Activated CD8-positive, alpha-beta memory T cell treated with anti-CD3 and anti-CD28 coated beads, Interleukin-2, amount 50 U/mL, for 1 hour (primary cell): ENCODE measurements around the gene ADAM11.
"Not testable (repeated sequence)": the region's sequence is repeated elsewhere in the genome, so short reads cannot be mapped to it uniquely, and the experiment has no call there.

ENCODE experiments used
- DNase-seq: peaks from one replicate; pipeline ENCODE4 v3.0.0-alpha.2; 2020; ENCODE audit errors: extremely low read depth

The ADAM11 gene

DNA sequence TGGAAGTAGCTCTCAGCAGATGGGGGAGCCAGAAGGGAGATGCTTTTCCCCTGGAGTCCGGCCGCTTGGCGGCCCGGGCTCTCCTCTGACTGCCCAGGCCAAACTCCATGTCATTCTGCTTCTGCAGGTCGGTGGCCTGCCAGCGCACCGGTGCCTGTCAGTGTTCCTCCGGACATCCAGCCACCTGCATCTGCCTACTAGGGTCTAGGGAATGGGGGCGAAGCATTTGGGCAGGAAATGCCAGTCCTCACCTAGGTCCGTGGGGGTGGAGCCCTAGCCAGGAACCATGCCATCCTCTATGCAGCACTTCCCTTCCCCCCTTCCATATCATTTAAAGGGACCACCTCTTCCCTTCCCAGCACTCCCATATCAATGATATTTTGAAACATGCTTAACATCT is 37.1 kb downstream of the ADAM11 start:
- DNase-seq = no peak

DNA sequence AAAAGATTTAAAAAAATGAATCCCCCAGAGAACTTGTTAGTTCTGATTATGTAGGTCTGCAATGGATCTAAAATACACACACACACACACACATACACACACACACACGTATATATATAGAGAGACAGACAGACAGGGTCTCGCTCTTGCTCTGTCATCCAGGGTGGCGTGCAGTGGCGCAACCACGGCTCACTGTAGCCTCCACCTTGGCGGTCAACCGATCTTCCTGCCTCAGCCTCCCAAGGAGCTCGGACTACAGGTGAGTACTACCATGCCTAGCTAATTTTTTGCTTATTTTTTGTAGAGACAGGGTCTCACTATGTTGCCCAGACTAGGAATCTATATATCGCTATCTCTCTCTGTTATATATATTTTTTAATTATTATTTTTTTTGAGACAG is 37.9 kb downstream of the ADAM11 start:
- DNase-seq = no peak

GRCh38 chr17:44797802-44798201 is 39.0 kb downstream of the ADAM11 start:
- DNase-seq = no peak

DNA sequence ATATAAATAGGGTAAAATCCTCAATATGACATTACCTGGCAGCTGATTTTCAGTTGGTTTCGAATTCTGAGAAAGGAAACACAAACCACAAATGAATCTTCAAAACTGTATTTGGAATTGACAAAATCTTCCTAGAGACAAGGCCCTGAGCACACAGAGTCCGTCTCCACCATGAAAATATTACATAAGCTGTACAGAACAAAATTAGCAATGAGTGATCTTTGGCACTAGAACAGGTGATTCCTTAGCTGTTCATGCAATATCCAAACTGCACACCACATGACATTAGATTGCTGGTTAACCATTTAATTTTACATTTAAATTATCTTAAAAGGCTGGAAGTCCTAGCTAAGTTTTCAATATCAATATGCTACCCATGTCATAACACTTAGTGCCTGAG is 39.6 kb downstream of the ADAM11 start:
- no peak for DNase-seq

DNA sequence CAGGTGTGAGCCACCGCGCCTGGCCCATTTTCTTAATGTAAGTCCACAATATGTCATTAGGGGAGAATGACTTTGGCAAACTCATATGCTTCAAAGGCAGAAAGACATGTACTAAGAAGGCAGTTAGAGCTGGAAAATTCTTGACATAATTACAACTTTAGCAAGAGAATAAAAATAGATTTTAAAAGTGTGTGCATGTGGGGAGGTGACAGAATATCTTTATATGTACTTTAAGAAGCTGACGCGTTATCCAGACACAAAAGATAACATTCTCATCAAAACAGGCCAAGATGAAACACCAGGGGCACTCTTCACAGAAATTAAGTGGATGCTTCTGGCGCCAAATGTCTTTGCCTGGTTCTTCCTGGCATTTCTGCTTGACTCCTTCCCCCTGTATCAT is 43.1 kb downstream of the ADAM11 start:
- DNase-seq = no peak

- DNase-seq = no peak
These were observed 45.7 kb downstream of the ADAM11 start for GRCh38 chr17:44804302-44805089.

DNA sequence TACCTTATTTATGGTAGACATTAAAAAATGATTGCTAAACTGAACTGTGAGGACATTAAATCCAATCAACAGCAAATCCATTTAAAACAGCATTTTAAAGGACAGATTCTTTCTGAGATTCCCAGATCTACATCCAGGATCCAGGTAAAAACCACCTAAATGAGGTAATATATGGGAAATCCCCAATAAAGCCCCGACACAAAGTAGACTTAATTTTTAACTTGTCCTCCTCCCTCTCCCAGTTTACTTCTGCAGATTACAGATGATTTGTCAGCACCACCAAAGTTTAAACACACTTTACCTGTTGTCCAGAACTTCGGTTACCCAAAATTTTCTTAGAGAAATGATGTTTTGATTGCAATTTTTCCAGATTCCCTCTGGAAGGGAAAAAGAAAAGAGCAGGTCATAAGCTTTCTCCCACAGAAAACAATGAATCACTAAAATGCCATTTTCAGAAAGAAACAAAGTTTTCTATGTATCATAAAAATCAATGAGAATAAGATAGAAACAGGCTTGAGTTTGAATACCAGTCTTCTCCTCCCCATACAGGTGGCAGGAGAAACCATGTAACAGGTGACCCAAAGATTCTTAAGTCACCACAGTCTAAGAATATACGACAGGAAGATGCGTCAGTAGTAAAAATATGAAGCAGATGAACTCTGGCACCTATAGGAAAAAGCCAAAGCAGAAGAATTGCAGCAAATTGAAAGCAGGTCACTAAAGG is 48.5 kb downstream of the ADAM11 start:
- DNase-seq = no peak

- DNase-seq = no peak
These were observed 49.0 kb downstream of the ADAM11 start for GRCh38 chr17:44807817-44808155.

- DNase-seq = no peak
These were observed 49.4 kb downstream of the ADAM11 start for GRCh38 chr17:44808156-44808555.

DNA sequence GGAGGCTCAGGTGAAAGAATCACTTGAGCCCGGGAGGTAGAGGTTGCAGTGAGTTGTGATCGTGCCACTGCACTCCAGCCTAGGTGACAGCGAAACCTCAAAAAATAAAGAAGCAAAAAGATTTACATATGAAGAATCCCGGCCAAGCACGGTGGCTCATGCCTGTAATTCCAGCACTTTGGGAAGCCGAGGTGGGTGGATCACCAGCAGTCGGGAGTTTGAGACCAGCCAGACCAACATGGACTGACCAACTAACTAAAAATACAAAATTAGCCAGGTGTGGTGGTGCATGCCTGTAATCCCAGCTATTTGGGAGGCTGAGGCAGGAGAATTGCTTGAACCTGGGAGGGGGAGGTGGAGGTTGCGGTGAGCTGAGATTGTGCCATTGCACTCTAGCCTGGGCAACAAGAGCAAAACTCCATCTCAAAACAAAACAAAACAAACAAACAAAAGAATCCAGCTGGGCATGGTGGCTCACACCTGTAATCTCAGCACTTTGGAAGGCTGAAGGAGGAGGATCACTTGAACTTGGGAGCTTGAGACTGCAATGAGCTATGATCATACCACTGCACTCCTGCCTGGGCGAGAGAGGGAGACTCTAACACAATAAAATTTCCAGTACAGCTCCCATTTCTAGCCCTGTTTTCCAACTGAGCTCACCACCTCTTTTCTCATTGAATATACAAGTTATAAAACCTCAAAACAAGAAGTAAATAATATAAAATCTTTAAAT is 50.0 kb downstream of the ADAM11 start:
- DNase-seq = not testable (repeated sequence)

- no peak for DNase-seq
These were observed 53.5 kb downstream of the ADAM11 start for GRCh38 chr17:44812263-44812662.

DNA sequence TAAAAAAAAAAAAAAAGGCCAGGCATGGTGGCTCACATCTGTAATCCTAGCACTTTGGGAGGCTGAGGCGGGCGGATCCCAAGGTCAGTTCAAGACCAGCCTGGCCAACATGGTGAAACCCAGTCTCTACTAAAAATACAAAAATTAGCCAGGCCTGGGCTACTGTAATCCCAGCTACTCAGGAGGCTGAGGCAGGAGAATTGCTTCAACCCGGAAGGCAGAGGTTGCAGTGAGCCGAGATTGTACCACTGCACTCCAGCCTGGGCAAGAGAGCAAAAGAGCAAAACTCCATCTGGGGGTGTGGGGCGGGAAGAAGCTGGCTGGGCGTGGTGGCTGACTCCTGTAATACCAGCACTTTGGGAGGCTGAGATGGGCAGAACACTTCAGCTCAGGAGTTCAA is 59.7 kb downstream of the ADAM11 start:
- not testable (repeated sequence) for DNase-seq

- no peak for DNase-seq
These were observed 61.9 kb downstream of the ADAM11 start for GRCh38 chr17:44820631-44821212.

DNA sequence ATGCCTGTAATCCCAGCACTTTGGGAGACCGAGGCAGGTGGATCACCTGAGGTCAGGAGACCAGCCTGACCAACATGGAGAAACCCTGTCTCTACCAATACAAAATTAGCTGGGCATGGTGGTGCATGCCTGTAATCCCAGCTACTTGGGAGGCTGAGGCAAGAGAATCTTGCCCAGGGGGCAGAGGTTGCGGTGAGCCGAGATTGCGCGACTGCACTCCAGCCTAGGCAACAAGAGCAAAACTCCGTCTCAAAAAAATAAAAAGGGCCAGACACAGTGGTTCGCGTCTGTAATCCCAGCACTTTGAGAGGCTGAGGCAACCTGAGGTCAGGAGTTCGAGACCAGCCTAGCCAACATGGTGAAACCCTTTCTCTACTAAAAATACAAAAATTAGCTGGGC is 66.4 kb downstream of the ADAM11 start:
- DNase-seq = not testable (repeated sequence)

GRCh38 chr17:44826123-44826790 is 67.5 kb downstream of the ADAM11 start:
- DNase-seq = no peak

DNA sequence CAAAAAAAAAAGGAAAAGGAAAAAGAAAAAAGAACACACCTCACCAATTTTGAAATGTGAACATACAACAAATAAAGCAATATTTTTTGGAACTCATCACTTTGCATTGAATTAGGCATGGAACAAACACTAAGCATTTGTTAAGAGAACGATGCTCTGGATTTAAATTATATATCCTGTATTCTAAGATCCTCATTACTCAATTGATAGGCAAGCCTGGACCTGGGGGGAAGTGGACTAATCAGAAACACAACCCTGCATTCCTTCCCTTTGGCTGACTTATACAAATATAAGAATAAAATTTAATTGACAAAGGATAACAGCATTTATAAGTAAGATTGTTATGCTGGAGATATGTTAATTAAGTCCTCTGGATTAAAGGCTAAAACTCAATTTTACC is 69.1 kb downstream of the ADAM11 start:
- no peak for DNase-seq

GRCh38 chr17:44828919-44829522 is 70.2 kb downstream of the ADAM11 start:
- DNase-seq = no peak

DNA sequence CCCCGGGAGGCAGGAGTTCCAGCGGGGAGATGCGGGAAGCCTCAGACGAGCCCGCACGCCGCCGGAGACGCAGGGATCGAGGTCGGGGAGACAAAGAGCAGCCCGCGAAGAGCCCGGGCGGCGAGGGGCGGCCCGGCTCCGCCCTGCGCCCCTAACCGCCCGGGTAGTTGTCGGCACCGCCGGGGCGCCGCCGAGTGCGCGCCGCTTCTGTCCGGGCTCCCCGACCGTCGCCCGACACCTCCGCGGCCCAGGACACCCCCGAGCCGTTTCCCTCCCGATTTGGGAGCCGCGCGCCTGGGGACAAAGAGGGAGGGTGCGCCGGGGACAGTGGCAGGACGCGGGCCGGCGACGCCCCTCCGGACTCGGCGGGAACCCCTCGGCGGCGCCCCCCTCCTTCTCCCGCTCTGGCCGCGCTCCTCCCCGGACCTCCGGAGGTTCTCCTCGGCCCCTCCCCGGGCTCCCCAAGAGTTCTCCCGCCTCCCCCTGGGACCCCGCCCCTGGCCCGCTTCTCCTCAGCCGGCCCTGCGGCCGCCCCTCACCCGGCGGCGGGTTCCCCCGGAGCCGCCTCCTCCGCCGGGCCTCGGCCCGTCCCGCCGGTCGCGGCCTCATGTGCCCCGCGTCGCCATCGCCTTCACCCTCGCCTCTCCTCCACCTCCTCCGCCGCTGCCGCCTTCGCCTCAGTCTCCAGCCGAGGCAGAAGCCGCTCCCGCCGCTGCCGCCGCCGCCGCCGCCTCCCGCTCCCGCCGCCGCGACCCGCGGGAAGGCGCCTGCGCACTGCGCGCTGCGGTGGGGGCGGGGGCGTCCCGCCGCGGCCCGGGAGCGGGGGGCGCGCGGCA is 71.0 kb downstream of the ADAM11 start, which contains the start of gene GJC1:
TSS of gene GJC1 (minus strand) at position 765 of the 836 bp plus-strand sequence. CDS start 24,470 bp downstream, outside the sequence.
- DNase-seq = no peak

GRCh38 chr17:44830359-44831288 is 71.8 kb downstream of the ADAM11 start:
- DNase-seq = no peak
